ENCODE data around the gene USP12. TPM values are rescaled to one million over a fixed set of nuclear protein-coding genes. Genes with fewer than 3 reads are reported as not detected.

USP12 gene
- total RNA-seq, 1 experiment from 2014 or later, result 26.1 TPM

DNA sequence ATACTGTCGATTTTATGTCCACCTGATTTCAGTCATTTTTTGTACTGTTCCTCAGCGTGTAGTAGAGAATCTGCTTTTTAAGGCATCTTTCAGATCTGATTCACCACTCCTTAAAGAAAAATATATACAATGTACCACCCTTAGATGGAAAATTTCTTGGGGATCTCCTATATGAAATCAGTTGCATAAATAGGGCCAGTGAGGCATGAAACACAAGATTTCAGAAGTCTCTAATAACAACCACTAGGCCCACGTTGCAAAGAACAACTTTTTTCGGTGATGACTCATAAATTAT, 1.4 kb downstream of the USP12 start:
- H3K27ac Mint-ChIP-seq, result peak overlapping the region; percentile 100
- TF ChIP-seq SOX15 (CRISPR knock-in tag; IDR thresholded peaks at IDR 0.05) (no peak), MXD4 (CRISPR knock-in tag; IDR thresholded peaks at IDR 0.05; ENCODE audit: borderline replicate concordance) (no peak), TCF7 (CRISPR knock-in tag; IDR thresholded peaks at IDR 0.05; ENCODE audit: low read depth) (no peak), ZNF671 (CRISPR knock-in tag; IDR thresholded peaks at IDR 0.05) (no peak), TP53 (CRISPR knock-in tag; IDR thresholded peaks at IDR 0.05) (no peak), FOXJ3 (CRISPR knock-in tag; IDR thresholded peaks at IDR 0.05; ENCODE audit: borderline replicate concordance) (no peak)
- TF ChIP-seq, protein P1, sequence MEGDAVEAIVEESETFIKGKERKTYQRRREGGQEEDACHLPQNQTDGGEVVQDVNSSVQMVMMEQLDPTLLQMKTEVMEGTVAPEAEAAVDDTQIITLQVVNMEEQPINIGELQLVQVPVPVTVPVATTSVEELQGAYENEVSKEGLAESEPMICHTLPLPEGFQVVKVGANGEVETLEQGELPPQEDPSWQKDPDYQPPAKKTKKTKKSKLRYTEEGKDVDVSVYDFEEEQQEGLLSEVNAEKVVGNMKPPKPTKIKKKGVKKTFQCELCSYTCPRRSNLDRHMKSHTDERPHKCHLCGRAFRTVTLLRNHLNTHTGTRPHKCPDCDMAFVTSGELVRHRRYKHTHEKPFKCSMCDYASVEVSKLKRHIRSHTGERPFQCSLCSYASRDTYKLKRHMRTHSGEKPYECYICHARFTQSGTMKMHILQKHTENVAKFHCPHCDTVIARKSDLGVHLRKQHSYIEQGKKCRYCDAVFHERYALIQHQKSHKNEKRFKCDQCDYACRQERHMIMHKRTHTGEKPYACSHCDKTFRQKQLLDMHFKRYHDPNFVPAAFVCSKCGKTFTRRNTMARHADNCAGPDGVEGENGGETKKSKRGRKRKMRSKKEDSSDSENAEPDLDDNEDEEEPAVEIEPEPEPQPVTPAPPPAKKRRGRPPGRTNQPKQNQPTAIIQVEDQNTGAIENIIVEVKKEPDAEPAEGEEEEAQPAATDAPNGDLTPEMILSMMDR (IDR thresholded peaks at IDR 0.05), result no peak
- H3K27me3 Mint-ChIP-seq (ENCODE audit: low read depth), result no peaks in the 10 kb centered on the region
- CTCF ChIA-PET, result interaction anchor here (1.3 kb wide), 1 partner anchor 185 kb away, joined by 4 read pairs; no protein-coding TSS in a partner anchor
- H3K9me3 Mint-ChIP-seq, result no peaks in the 10 kb centered on the region
- no peak for DNase-seq (ENCODE audit: low spot score)
- POLR2A ChIA-PET, result no interaction called here
- peak overlapping the region; percentile 97 for H3K4me3 Mint-ChIP-seq
- ATAC-seq, result no peak
- H3K36me3 Mint-ChIP-seq, result no peaks in the 10 kb centered on the region
- peaks cover 57% of the 10 kb centered on the region for H3K4me1 Mint-ChIP-seq

DNA sequence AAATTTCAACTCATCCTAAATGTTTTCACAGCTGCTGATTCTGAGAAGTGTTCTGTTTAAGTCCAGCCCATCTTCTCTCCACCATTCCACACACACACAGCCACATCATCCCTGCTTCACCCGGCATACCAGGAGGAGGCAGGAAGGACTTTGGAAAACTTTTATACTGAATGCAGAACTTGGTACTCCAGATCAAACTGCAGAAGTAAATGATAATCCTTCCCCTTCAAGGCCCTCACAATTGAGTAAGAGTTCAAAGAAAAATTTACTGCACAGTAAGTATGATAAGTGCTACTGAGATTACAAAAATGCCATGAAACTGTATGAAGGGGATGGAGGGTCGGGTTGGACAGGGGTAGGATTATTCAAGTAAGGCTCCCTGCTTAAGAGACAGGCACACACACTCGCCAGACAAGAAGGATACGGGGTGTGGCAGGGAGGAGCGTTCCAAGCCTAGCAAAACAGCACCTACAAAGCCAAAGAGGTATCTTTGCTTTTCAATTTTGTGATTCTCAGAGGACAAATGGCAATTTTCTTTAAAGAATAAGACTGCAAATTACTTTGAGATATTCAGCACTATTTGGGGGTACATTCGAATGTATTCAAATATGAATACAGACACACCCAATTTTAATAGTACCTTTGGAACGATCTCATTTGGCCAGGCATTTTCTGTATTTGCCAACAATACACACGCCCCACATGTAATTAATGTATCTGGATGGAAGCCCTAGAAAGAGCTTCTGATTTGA, 2.5 kb downstream of the USP12 start:
- no peaks in the 10 kb centered on the region for H3K9me3 Mint-ChIP-seq
- peak overlapping the region; percentile 97 for H3K4me3 Mint-ChIP-seq
- POLR2A ChIA-PET, result no interaction called here
- CTCF ChIA-PET, result no interaction called here
- no peaks in the 10 kb centered on the region for H3K36me3 Mint-ChIP-seq
- no peak for ATAC-seq
- no peak for DNase-seq (ENCODE audit: low spot score)
- peak overlapping the region; percentile 14; the same call in 1 of the 2 replicates for H3K27ac Mint-ChIP-seq
- peaks cover 63% of the 10 kb centered on the region for H3K4me1 Mint-ChIP-seq
- TF ChIP-seq CBFB (CRISPR knock-in tag; IDR thresholded peaks at IDR 0.05; ENCODE audit: low read depth), result no peak
- TF ChIP-seq, protein P1 (IDR thresholded peaks at IDR 0.05), result no peak
- TF ChIP-seq ESRRA (CRISPR knock-in tag; IDR thresholded peaks at IDR 0.05; ENCODE audit: borderline replicate concordance), result no peak
- no peak for TF ChIP-seq NR1H2 (CRISPR knock-in tag; IDR thresholded peaks at IDR 0.05)
- no peak for TF ChIP-seq TP53 (CRISPR knock-in tag; IDR thresholded peaks at IDR 0.05)
- TF ChIP-seq NFE2L1 (CRISPR knock-in tag; IDR thresholded peaks at IDR 0.05), result no peak
- TF ChIP-seq, protein P2, sequence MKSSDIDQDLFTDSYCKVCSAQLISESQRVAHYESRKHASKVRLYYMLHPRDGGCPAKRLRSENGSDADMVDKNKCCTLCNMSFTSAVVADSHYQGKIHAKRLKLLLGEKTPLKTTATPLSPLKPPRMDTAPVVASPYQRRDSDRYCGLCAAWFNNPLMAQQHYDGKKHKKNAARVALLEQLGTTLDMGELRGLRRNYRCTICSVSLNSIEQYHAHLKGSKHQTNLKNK (CRISPR knock-in tag; IDR thresholded peaks at IDR 0.05), result no peak
- TF ChIP-seq, protein P3, sequence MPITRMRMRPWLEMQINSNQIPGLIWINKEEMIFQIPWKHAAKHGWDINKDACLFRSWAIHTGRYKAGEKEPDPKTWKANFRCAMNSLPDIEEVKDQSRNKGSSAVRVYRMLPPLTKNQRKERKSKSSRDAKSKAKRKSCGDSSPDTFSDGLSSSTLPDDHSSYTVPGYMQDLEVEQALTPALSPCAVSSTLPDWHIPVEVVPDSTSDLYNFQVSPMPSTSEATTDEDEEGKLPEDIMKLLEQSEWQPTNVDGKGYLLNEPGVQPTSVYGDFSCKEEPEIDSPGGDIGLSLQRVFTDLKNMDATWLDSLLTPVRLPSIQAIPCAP (CRISPR knock-in tag; IDR thresholded peaks at IDR 0.05), result no peak
- no peak for TF ChIP-seq ZNF138 (CRISPR knock-in tag; conservative IDR thresholded peaks at IDR 0.05)
- TF ChIP-seq, protein P4, sequence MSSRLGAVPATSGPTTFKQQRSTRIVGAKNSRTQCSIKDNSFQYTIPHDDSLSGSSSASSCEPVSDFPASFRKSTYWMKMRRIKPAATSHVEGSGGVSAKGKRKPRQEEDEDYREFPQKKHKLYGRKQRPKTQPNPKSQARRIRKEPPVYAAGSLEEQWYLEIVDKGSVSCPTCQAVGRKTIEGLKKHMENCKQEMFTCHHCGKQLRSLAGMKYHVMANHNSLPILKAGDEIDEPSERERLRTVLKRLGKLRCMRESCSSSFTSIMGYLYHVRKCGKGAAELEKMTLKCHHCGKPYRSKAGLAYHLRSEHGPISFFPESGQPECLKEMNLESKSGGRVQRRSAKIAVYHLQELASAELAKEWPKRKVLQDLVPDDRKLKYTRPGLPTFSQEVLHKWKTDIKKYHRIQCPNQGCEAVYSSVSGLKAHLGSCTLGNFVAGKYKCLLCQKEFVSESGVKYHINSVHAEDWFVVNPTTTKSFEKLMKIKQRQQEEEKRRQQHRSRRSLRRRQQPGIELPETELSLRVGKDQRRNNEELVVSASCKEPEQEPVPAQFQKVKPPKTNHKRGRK (CRISPR knock-in tag; IDR thresholded peaks at IDR 0.05; ENCODE audit: borderline replicate concordance), result no peak
- TF ChIP-seq, protein P5, sequence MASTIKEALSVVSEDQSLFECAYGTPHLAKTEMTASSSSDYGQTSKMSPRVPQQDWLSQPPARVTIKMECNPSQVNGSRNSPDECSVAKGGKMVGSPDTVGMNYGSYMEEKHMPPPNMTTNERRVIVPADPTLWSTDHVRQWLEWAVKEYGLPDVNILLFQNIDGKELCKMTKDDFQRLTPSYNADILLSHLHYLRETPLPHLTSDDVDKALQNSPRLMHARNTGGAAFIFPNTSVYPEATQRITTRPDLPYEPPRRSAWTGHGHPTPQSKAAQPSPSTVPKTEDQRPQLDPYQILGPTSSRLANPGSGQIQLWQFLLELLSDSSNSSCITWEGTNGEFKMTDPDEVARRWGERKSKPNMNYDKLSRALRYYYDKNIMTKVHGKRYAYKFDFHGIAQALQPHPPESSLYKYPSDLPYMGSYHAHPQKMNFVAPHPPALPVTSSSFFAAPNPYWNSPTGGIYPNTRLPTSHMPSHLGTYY (CRISPR knock-in tag; IDR thresholded peaks at IDR 0.05), result no peak
- no peak for TF ChIP-seq NR3C1 (CRISPR knock-in tag; conservative IDR thresholded peaks at IDR 0.05; ENCODE audit: low read depth)
- no peak for TF ChIP-seq OVOL2 (CRISPR knock-in tag; IDR thresholded peaks at IDR 0.05; ENCODE audit: borderline replicate concordance)
- TF ChIP-seq, protein P6, sequence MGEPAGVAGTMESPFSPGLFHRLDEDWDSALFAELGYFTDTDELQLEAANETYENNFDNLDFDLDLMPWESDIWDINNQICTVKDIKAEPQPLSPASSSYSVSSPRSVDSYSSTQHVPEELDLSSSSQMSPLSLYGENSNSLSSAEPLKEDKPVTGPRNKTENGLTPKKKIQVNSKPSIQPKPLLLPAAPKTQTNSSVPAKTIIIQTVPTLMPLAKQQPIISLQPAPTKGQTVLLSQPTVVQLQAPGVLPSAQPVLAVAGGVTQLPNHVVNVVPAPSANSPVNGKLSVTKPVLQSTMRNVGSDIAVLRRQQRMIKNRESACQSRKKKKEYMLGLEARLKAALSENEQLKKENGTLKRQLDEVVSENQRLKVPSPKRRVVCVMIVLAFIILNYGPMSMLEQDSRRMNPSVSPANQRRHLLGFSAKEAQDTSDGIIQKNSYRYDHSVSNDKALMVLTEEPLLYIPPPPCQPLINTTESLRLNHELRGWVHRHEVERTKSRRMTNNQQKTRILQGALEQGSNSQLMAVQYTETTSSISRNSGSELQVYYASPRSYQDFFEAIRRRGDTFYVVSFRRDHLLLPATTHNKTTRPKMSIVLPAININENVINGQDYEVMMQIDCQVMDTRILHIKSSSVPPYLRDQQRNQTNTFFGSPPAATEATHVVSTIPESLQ (CRISPR knock-in tag; IDR thresholded peaks at IDR 0.05), result no peak
- TF ChIP-seq, protein P7, sequence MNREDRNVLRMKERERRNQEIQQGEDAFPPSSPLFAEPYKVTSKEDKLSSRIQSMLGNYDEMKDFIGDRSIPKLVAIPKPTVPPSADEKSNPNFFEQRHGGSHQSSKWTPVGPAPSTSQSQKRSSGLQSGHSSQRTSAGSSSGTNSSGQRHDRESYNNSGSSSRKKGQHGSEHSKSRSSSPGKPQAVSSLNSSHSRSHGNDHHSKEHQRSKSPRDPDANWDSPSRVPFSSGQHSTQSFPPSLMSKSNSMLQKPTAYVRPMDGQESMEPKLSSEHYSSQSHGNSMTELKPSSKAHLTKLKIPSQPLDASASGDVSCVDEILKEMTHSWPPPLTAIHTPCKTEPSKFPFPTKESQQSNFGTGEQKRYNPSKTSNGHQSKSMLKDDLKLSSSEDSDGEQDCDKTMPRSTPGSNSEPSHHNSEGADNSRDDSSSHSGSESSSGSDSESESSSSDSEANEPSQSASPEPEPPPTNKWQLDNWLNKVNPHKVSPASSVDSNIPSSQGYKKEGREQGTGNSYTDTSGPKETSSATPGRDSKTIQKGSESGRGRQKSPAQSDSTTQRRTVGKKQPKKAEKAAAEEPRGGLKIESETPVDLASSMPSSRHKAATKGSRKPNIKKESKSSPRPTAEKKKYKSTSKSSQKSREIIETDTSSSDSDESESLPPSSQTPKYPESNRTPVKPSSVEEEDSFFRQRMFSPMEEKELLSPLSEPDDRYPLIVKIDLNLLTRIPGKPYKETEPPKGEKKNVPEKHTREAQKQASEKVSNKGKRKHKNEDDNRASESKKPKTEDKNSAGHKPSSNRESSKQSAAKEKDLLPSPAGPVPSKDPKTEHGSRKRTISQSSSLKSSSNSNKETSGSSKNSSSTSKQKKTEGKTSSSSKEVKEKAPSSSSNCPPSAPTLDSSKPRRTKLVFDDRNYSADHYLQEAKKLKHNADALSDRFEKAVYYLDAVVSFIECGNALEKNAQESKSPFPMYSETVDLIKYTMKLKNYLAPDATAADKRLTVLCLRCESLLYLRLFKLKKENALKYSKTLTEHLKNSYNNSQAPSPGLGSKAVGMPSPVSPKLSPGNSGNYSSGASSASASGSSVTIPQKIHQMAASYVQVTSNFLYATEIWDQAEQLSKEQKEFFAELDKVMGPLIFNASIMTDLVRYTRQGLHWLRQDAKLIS (CRISPR knock-in tag; IDR thresholded peaks at IDR 0.05; ENCODE audit: borderline replicate concordance), result no peak
- TF ChIP-seq ZNF671 (CRISPR knock-in tag; IDR thresholded peaks at IDR 0.05), result no peak
- no peaks in the 10 kb centered on the region for H3K27me3 Mint-ChIP-seq (ENCODE audit: low read depth)
